ENCODE data around the gene MAN1A2.

DNA sequence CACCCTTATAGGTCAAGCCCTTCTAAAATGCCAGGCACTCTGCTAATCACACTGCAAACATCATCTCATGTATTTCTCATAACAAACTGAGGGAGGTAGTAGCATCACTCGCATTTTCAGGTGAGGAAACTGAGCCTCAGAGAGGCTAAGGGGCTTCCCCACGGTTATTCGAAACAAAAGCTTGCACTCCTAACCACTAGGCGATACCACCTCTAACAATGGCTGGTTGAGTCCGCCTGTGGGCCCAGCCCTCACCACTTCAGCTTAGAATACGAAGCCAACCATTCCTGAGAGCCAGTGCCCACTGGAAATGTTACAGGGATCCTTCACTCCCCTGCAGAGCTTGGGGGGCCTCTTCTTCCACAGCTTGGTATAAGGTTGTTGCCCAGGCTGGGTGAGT lies 173.3 kb downstream of the MAN1A2 start:
- TF ChIP-seq CTCF (IDR thresholded peaks at IDR 0.05 in 2 of 3, conservative IDR thresholded peaks at IDR 0.05 in 1 of 3; ENCODE audit: borderline replicate concordance in 1 of 3, insufficient read depth in 1 of 3, low read depth in 2 of 3, low read length in 2 of 3) (no peak), RAD21 (IDR thresholded peaks at IDR 0.05; ENCODE audit: low read depth) (no peak), YY1 (IDR thresholded peaks at IDR 0.05; ENCODE audit: extremely low read depth, insufficient replicate concordance, low read depth, low read length) (no peak), EZH2phosphoT487 (IDR thresholded peaks at IDR 0.05; ENCODE audit: borderline replicate concordance) (no peak), CEBPB (IDR thresholded peaks at IDR 0.05; ENCODE audit: low read depth) (no peak), REST (IDR thresholded peaks at IDR 0.05; ENCODE audit: low read depth) (no peak), EZH2 (IDR thresholded peaks at IDR 0.05) (no peak)
- TF ChIP-seq, protein P1, sequence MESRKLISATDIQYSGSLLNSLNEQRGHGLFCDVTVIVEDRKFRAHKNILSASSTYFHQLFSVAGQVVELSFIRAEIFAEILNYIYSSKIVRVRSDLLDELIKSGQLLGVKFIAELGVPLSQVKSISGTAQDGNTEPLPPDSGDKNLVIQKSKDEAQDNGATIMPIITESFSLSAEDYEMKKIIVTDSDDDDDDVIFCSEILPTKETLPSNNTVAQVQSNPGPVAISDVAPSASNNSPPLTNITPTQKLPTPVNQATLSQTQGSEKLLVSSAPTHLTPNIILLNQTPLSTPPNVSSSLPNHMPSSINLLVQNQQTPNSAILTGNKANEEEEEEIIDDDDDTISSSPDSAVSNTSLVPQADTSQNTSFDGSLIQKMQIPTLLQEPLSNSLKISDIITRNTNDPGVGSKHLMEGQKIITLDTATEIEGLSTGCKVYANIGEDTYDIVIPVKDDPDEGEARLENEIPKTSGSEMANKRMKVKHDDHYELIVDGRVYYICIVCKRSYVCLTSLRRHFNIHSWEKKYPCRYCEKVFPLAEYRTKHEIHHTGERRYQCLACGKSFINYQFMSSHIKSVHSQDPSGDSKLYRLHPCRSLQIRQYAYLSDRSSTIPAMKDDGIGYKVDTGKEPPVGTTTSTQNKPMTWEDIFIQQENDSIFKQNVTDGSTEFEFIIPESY (IDR thresholded peaks at IDR 0.05; ENCODE audit: extremely low read depth, insufficient replicate concordance, low read length): no peak

All from HCT116 (cell line).